ENCODE results near the gene OSBPL3. TPM values are rescaled to one million over a fixed set of nuclear protein-coding genes. Genes with fewer than 3 reads are reported as not detected.

The OSBPL3 gene
- total and polyA plus RNA-seq, 2 donors (not counting 1 experiment from before 2014, with no cell fraction given), result 22.7 to 70.2 TPM

GRCh38 chr7:24962418-24962962, 17.5 kb downstream of the OSBPL3 start:
- H4K20me1 ChIP-seq (ENCODE audit: control insufficient read depth, extremely low read depth, insufficient read depth, low read length), result no peaks in the 10 kb centered on the region
- no peaks in the 10 kb centered on the region for H3K9me3 ChIP-seq (ENCODE audit: control insufficient read depth, insufficient read depth, low read depth, low read length)
- TF ChIP-seq CTCF (conservative IDR thresholded peaks at IDR 0.05 in 1 of 2, IDR thresholded peaks at IDR 0.05 in 1 of 2; ENCODE audit: low read depth in 1 of 2, low read length in 2 of 2) (no peak), EZH2 (IDR thresholded peaks at IDR 0.05; ENCODE audit: low read length, missing control alignments) (no peak)
- no peak overlapping the region for H3K27ac ChIP-seq (ENCODE audit: insufficient read depth, low read length)
- peaks cover 83% of the 10 kb centered on the region for H3K79me2 ChIP-seq (ENCODE audit: control insufficient read depth, insufficient read depth, low read length)
- H3K27me3 ChIP-seq (ENCODE audit: control insufficient read depth, insufficient read depth, low read length), result no peaks in the 10 kb centered on the region
- H3K4me1 ChIP-seq (ENCODE audit: control insufficient read depth, extremely low read depth, insufficient read depth, low read length), result peaks cover 7% of the 10 kb centered on the region
- H3K4me2 ChIP-seq (ENCODE audit: extremely low read depth, insufficient read depth, low read length), result no peak overlapping the region
- H3K4me3 ChIP-seq (replicated peaks in 1 of 4; ENCODE audit: control extremely low read depth in 1 of 4, insufficient read depth in 1 of 4, low read depth in 3 of 4, low read length in 4 of 4), result no peak overlapping the region
- H3K36me3 ChIP-seq (ENCODE audit: control insufficient read depth, insufficient read depth, low read length), result no peaks in the 10 kb centered on the region
- DNase-seq (ENCODE audit: low read depth in 2 of 2), result no peak
- no peak overlapping the region for H2AFZ ChIP-seq (ENCODE audit: low read length)
- H3K9ac ChIP-seq (ENCODE audit: insufficient read depth, low read length), result no peak overlapping the region

GRCh38 chr7:24959735-24960485, 20.1 kb downstream of the OSBPL3 start:
- no peaks in the 10 kb centered on the region for H3K36me3 ChIP-seq (ENCODE audit: control insufficient read depth, insufficient read depth, low read length)
- TF ChIP-seq EZH2 (IDR thresholded peaks at IDR 0.05; ENCODE audit: low read length, missing control alignments) (no peak), CTCF (conservative IDR thresholded peaks at IDR 0.05 in 1 of 2, IDR thresholded peaks at IDR 0.05 in 1 of 2; ENCODE audit: low read depth in 1 of 2, low read length in 2 of 2) (no peak)
- peaks cover 7% of the 10 kb centered on the region for H3K4me1 ChIP-seq (ENCODE audit: control insufficient read depth, extremely low read depth, insufficient read depth, low read length)
- H2AFZ ChIP-seq (ENCODE audit: low read length), result no peak overlapping the region
- peak in 1 of 2 donors; percentile 83 for DNase-seq (ENCODE audit: low read depth in 2 of 2)
- no peaks in the 10 kb centered on the region for H4K20me1 ChIP-seq (ENCODE audit: control insufficient read depth, extremely low read depth, insufficient read depth, low read length)
- no peak overlapping the region for H3K9ac ChIP-seq (ENCODE audit: insufficient read depth, low read length)
- no peak overlapping the region for H3K4me3 ChIP-seq (replicated peaks in 1 of 4; ENCODE audit: control extremely low read depth in 1 of 4, insufficient read depth in 1 of 4, low read depth in 3 of 4, low read length in 4 of 4)
- H3K79me2 ChIP-seq (ENCODE audit: control insufficient read depth, insufficient read depth, low read length), result peaks cover 74% of the 10 kb centered on the region
- H3K27me3 ChIP-seq (ENCODE audit: control insufficient read depth, insufficient read depth, low read length), result no peaks in the 10 kb centered on the region
- H3K27ac ChIP-seq (ENCODE audit: insufficient read depth, low read length), result no peak overlapping the region
- no peak overlapping the region for H3K4me2 ChIP-seq (ENCODE audit: extremely low read depth, insufficient read depth, low read length)
- no peaks in the 10 kb centered on the region for H3K9me3 ChIP-seq (ENCODE audit: control insufficient read depth, insufficient read depth, low read depth, low read length)

- no peak for DNase-seq (ENCODE audit: low read depth in 2 of 2)
- Histone ChIP-seq H4K20me1 (ENCODE audit: control insufficient read depth, extremely low read depth, insufficient read depth, low read length) (no peaks in the 10 kb centered on the region), H3K9me3 (ENCODE audit: control insufficient read depth, insufficient read depth, low read depth, low read length) (no peaks in the 10 kb centered on the region), H3K4me3 (replicated peaks in 1 of 4; ENCODE audit: control extremely low read depth in 1 of 4, insufficient read depth in 1 of 4, low read depth in 3 of 4, low read length in 4 of 4) (no peak overlapping the region), H3K27ac (ENCODE audit: insufficient read depth, low read length) (no peak overlapping the region), H2AFZ (ENCODE audit: low read length) (no peak overlapping the region), H3K27me3 (ENCODE audit: control insufficient read depth, insufficient read depth, low read length) (no peaks in the 10 kb centered on the region), H3K79me2 (ENCODE audit: control insufficient read depth, insufficient read depth, low read length) (peaks cover 72% of the 10 kb centered on the region), H3K9ac (ENCODE audit: insufficient read depth, low read length) (no peak overlapping the region), H3K4me2 (ENCODE audit: extremely low read depth, insufficient read depth, low read length) (no peak overlapping the region), H3K36me3 (ENCODE audit: control insufficient read depth, insufficient read depth, low read length) (no peaks in the 10 kb centered on the region), H3K4me1 (ENCODE audit: control insufficient read depth, extremely low read depth, insufficient read depth, low read length) (peaks cover 2% of the 10 kb centered on the region)
- TF ChIP-seq EZH2 (IDR thresholded peaks at IDR 0.05; ENCODE audit: low read length, missing control alignments) (no peak), CTCF (conservative IDR thresholded peaks at IDR 0.05 in 1 of 2, IDR thresholded peaks at IDR 0.05 in 1 of 2; ENCODE audit: low read depth in 1 of 2, low read length in 2 of 2) (no peak)
Measured at GRCh38 chr7:24958399-24958798, 21.6 kb downstream of the OSBPL3 start.

All from fibroblast of lung (primary cell).